ENCODE measurements around the gene KYAT1.

GRCh38 chr9:128929560-128929959 lies 47.8 kb upstream of the KYAT1 start:
- TF ChIP-seq CTCF (IDR thresholded peaks at IDR 0.05; ENCODE audit: insufficient read depth, low read depth, low read length): no peak
- no peak for TF ChIP-seq EZH2 (IDR thresholded peaks at IDR 0.05; ENCODE audit: insufficient read depth, low read length)
